B cell (primary cell): ENCODE data around the gene LGSN.

Experiments used
- EZH2 ChIP-seq: IDR thresholded peaks from 2 replicates; pipeline ENCODE4 v1.6.1; 2012; ENCODE audit warnings: borderline replicate concordance, low read depth, mild to moderate bottlenecking, moderate library complexity, low read length; ENCODE audit not compliant: insufficient read depth, poor library complexity, severe bottlenecking
- TF ChIP-seq, protein P1 (sequence below): fragments of 200-600 bp; IDR thresholded peaks from one replicate; pipeline ENCODE4 v1.8.0; 2022; ENCODE audit warnings: antibody characterized with exemption, mild to moderate bottlenecking

DNA sequence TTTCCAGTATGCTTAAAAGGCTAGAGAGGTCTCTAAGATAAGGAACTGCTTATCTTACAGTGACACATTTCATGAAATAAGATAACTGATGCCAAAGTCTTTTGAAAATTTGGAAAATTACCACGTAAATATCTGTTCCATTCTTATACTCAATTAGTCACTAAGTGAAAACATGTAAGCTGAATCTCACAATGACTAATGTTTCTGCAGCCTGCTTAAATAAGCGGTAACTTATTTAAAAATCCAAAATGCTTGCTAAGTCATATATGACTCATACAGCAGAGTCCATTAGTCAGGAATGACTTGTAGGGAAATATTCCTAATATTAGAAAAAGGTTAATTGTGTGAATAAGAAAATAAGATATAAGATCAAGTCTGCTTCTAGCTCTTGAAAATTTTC, 27.8 kb upstream of the LGSN start:
- TF ChIP-seq, protein P1, sequence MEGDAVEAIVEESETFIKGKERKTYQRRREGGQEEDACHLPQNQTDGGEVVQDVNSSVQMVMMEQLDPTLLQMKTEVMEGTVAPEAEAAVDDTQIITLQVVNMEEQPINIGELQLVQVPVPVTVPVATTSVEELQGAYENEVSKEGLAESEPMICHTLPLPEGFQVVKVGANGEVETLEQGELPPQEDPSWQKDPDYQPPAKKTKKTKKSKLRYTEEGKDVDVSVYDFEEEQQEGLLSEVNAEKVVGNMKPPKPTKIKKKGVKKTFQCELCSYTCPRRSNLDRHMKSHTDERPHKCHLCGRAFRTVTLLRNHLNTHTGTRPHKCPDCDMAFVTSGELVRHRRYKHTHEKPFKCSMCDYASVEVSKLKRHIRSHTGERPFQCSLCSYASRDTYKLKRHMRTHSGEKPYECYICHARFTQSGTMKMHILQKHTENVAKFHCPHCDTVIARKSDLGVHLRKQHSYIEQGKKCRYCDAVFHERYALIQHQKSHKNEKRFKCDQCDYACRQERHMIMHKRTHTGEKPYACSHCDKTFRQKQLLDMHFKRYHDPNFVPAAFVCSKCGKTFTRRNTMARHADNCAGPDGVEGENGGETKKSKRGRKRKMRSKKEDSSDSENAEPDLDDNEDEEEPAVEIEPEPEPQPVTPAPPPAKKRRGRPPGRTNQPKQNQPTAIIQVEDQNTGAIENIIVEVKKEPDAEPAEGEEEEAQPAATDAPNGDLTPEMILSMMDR = no peak
- TF ChIP-seq EZH2 = no peak
